Right atrium auricular region (tissue), 2 donors: ENCODE results near the gene ITGA4. TPM values are rescaled to one million over a fixed set of nuclear protein-coding genes. Genes with fewer than 3 reads are reported as not detected.

Experiments
- DNase-seq: peaks from one replicate; pipeline ENCODE4 v3.0.0-alpha.2; 2019; ENCODE audit warnings: low spot score
- H3K27ac ChIP-seq, 2 donors: fragments of 200-600 bp; sonication (generic); 1 replicate in 1 of 2; 2 replicates in 1 of 2; pipeline ENCODE4 v1.5.1; 2016 to 2019
- H3K27me3 ChIP-seq, 2 donors: fragments of 200-600 bp; sonication (generic); one replicate each; pipeline versions ENCODE4 v1.5.1 to v1.6.0; 2017 to 2019
- H3K36me3 ChIP-seq: fragments of 200-600 bp; sonication (generic); one replicate; pipeline ENCODE4 v1.5.1; 2016
- H3K4me1 ChIP-seq, 2 donors: fragments of 200-600 bp; sonication (generic); one replicate each; pipeline versions ENCODE4 v1.5.1 to v1.6.0; 2017 to 2019
- H3K4me3 ChIP-seq, 2 donors: fragments of 200-600 bp; sonication (generic); 1 replicate in 1 of 2; 2 replicates in 1 of 2; pipeline ENCODE4 v1.5.1; 2017 to 2019; ENCODE audit warnings: mild to moderate bottlenecking in 1 of 2, moderate library complexity in 1 of 2
- H3K9me3 ChIP-seq, 2 donors: fragments of 200-600 bp; sonication (generic); one replicate each; pipeline ENCODE4 v1.5.1; 2019
- total RNA-seq, 2 donors: library from RNA; depleted of rRNA; stranded (reverse); fragments of >200 nt; gene quantifications; one replicate each; pipeline ENCODE4 v1.1.0, GENCODE V29; 2016
- TF ChIP-seq, protein P1 (sequence below), 2 donors: fragments of 200-600 bp; sonication (generic); IDR thresholded peaks; one replicate each; pipeline ENCODE4 v1.5.1; 2019; ENCODE audit warnings: antibody characterized with exemption in 2 of 2

ITGA4 gene
- total RNA-seq, 2 donors from 2014 or later: 0.96 to 1.8 TPM

GRCh38 chr2:181558371-181558770 is 101.2 kb downstream of the ITGA4 start:
- TF ChIP-seq, protein P1, sequence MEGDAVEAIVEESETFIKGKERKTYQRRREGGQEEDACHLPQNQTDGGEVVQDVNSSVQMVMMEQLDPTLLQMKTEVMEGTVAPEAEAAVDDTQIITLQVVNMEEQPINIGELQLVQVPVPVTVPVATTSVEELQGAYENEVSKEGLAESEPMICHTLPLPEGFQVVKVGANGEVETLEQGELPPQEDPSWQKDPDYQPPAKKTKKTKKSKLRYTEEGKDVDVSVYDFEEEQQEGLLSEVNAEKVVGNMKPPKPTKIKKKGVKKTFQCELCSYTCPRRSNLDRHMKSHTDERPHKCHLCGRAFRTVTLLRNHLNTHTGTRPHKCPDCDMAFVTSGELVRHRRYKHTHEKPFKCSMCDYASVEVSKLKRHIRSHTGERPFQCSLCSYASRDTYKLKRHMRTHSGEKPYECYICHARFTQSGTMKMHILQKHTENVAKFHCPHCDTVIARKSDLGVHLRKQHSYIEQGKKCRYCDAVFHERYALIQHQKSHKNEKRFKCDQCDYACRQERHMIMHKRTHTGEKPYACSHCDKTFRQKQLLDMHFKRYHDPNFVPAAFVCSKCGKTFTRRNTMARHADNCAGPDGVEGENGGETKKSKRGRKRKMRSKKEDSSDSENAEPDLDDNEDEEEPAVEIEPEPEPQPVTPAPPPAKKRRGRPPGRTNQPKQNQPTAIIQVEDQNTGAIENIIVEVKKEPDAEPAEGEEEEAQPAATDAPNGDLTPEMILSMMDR (IDR thresholded peaks at IDR 0.05): no peak
- H3K4me3 ChIP-seq: no peak overlapping the region
- H3K9me3 ChIP-seq: no peaks in the 10 kb centered on the region
- no peaks in the 10 kb centered on the region for H3K27me3 ChIP-seq
- no peaks in the 10 kb centered on the region for H3K36me3 ChIP-seq
- H3K27ac ChIP-seq: no peak overlapping the region
- DNase-seq: no peak
- H3K4me1 ChIP-seq: no peaks in the 10 kb centered on the region

- Histone ChIP-seq H3K4me1 (no peaks in the 10 kb centered on the region), H3K4me3 (no peak overlapping the region), H3K36me3 (no peaks in the 10 kb centered on the region), H3K9me3 (no peaks in the 10 kb centered on the region), H3K27ac (no peak overlapping the region), H3K27me3 (no peaks in the 10 kb centered on the region)
- DNase-seq: no peak
- TF ChIP-seq, protein P1 (IDR thresholded peaks at IDR 0.05): no peak
Measured at GRCh38 chr2:181563101-181563692, 106.0 kb downstream of the ITGA4 start.

GRCh38 chr2:181566334-181567032 is 109.3 kb downstream of the ITGA4 start:
- no peaks in the 10 kb centered on the region for H3K4me1 ChIP-seq
- DNase-seq: no peak
- TF ChIP-seq, protein P1 (IDR thresholded peaks at IDR 0.05): no peak

GRCh38 chr2:181570059-181570458 is 112.9 kb downstream of the ITGA4 start:
- Histone ChIP-seq H3K4me1 (no peaks in the 10 kb centered on the region), H3K36me3 (no peaks in the 10 kb centered on the region), H3K27ac (no peak overlapping the region), H3K9me3 (no peaks in the 10 kb centered on the region), H3K4me3 (no peak overlapping the region), H3K27me3 (no peaks in the 10 kb centered on the region)
- DNase-seq: no peak
- TF ChIP-seq, protein P1 (IDR thresholded peaks at IDR 0.05): no peak

More at GRCh38 chr2:181566334-181567032, 109.3 kb downstream of the ITGA4 start:
- Histone ChIP-seq H3K27me3 (no peaks in the 10 kb centered on the region), H3K36me3 (no peaks in the 10 kb centered on the region), H3K4me3 (no peak overlapping the region), H3K9me3 (no peaks in the 10 kb centered on the region), H3K27ac (no peak overlapping the region)

DNA sequence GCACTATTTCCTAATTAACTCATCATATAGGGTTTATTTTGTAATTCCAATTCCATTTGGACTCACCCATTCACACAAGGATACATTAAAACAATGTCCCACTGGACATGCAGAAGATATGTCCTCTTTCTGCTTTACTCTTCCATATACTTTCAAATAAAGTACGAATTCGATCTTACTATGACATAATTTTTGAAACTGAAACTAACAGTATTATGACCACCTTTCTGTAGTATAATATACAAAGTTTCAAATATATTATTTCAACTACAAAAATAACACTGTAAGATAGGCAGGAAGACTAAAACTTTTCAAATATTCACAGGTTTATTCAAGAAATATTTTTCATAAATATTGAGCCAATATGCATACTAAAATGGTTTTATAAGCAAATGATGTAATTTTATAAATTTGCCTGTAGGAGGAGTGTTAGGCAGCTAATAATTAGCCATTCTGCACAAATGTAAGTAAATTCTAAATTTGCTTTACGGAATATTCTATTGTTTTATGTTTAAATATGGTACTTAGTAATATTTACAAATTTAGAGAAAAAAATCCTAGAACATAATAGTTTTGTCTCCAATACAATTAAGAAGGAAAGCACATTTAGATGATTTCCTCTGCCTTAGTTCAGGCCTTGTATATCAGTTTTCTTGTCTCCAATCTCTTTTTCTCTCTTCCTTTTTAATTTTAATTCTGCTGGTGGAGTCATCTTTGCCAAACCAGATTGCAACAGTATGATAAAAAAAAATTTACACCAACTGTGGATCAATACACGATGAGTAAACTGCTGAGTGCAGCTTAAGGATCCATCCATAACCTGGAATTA is 113.9 kb downstream of the ITGA4 start:
- Histone ChIP-seq H3K27ac (no peak overlapping the region), H3K4me1 (no peaks in the 10 kb centered on the region)

More for the DNA sequence above, 113.9 kb downstream of the ITGA4 start:
- H3K9me3 ChIP-seq: no peaks in the 10 kb centered on the region
- TF ChIP-seq, protein P1 (IDR thresholded peaks at IDR 0.05): peak in 1 of 2 donors; percentile 34
- no peak for DNase-seq
- no peaks in the 10 kb centered on the region for H3K36me3 ChIP-seq
- H3K4me3 ChIP-seq: no peak overlapping the region
- H3K27me3 ChIP-seq: no peaks in the 10 kb centered on the region
